AG04449 (cell line): Measurements from ENCODE around the gene IFRD2.

Experiments
- CTCF ChIA-PET: fragments of 350-600 bp; formaldehyde crosslinking; extraction: SDS; loops from one replicate; lab custom pipeline; 2021; ENCODE audit warnings: antibody characterized with exemption; lab: Yijun Ruan, JAX
- POLR2A ChIA-PET: fragments of 400-600, 350-600 bp; formaldehyde crosslinking; extraction: SDS; loops from one replicate; lab custom pipeline; 2020; ENCODE audit warnings: antibody characterized with exemption, inconsistent platforms; lab: Yijun Ruan, JAX
- DNase-seq: peaks from one replicate; pipeline ENCODE4 v3.0.0-alpha.2; 2010; ENCODE audit warnings: low read depth, low spot score
- H3K4me3 ChIP-seq: 2 replicates; pipeline ENCODE4 v1.5.1; 2011; ENCODE audit warnings: low read depth, mild to moderate bottlenecking, control low read depth, low read length
- CTCF ChIP-seq: IDR thresholded peaks from one replicate; pipeline ENCODE4 v1.5.1; 2011; ENCODE audit warnings: mild to moderate bottlenecking, moderate library complexity, low read length, control low read depth, inconsistent platforms; ENCODE audit not compliant: insufficient read depth; ENCODE audit errors: missing control alignments

Gene IFRD2

DNA sequence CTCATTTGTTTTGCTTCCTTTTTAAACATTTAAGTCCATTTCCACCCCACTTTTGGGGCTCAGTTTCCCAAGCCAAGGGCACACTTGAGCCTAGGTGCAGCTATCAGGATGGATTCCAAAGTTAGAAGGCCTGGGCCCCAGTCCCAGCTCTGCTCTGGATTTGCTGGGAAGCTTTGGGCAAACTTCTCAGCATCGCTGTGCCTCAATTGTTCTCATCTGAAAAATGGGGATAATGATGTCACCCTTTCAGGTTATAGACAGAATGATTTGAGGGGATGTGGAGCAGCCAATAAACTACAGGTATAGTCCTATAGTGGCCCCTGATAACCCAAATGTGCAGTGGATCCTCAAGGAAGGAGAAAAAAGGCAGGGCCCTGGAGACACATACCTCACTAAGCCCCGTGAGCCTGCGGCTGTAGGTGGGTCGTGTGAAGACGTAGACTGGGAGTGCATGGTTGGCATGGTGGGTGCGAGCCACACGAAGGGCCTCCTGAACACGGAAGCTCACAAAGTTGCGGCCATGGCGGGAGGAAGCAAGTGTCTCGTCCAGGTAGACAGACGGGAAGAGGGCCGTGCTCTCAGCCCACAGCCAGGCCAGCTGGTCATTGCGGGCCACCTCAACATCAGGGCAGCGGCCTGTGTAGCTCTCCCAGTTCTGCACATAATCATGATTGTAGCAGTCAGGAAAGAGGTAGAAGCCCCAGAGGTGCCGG lies 27.1 kb upstream of the IFRD2 start:
- no peak overlapping the region for H3K4me3 ChIP-seq
- POLR2A ChIA-PET, result no interaction called here
- CTCF ChIA-PET, result interaction anchor here (0.9 to 3.5 kb wide), 3 partner anchors 20 to 156 kb away, joined by 3 to 11 read pairs (median 7); partner anchors contain the start of genes HYAL3 and NAA80
- TF ChIP-seq CTCF, result no peak
- DNase-seq, result no peak

DNA sequence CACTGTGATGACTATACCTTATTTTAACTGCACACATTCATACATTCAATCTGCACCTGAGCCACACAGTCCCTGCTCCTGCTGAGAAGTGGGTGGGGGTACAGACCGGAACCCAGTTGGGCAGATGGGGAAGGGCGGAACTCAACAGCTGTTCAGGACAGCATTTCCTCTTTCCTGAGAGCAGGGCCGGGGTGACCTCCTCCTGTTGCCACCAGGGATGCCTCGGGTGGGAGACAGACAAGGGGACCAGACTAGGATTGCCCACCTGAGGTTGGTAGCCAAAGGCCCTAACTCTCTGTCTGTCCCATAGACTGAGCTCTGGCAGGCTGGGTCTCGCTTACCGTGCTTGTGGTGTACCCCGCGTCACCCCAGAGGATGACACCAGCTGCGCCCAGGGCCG lies 26.4 kb upstream of the IFRD2 start:
- no peak for TF ChIP-seq CTCF
- ChIA-PET POLR2A (no interaction called here), CTCF (interaction anchor here (2.1 to 3.5 kb wide), 2 partner anchors 19 to 125 kb away, joined by 7 to 11 read pairs; partner anchors contain the start of genes HYAL3 and NAA80)
- H3K4me3 ChIP-seq, result no peak overlapping the region
- DNase-seq, result no peak

DNA sequence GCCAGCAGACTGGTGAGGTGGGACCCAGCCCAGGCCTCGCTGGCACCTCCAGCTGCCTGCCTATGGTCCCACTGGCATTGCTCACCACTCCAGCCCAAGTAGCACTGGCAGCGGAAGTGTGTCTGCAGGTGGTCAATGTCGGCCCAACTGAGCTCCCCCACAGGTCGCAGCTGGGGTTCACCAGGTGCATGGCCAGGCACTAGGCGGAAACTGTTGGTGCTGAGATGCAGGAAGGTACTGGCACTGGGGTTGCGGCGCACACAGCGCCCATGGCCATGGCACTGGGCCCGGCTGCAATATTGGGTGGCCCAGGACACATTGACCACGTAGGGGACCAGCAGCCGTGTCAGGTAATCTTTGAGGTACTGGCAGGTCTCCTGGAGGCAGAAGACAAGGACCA lies 25.9 kb upstream of the IFRD2 start:
- POLR2A ChIA-PET, result interaction anchor here (0.7 to 1.2 kb wide), 2 partner anchors 9 to 19 kb away, joined by 4 to 6 read pairs; partner anchors contain the start of genes HYAL3 and NAA80
- no peak overlapping the region for H3K4me3 ChIP-seq
- no peak for DNase-seq
- no peak for TF ChIP-seq CTCF
- CTCF ChIA-PET, result interaction anchor here (2.1 to 3.5 kb wide), 2 partner anchors 19 to 124 kb away, joined by 7 to 11 read pairs; partner anchors contain the start of genes HYAL3 and NAA80

DNA sequence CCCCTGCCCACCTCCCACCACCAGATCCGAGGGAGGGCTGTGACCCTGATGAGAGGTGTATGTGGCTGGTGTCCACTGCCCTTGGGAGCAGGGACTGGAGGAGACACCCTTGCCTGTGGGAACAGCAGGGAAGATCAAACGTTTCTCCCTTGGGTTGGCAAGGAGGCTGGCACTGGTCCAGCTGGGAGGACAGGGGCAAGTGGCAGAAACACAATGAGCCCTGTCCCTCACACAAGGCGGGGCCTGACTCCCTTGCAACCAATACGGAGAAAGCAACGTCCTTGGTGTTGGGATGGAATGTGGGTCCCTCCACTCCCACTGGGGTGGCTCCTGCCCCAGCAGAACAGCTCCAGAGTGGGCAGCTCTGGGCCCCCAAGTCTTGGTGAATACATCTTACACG lies 25.1 kb upstream of the IFRD2 start:
- TF ChIP-seq CTCF, result no peak
- ChIA-PET CTCF (interaction anchor here (1.0 to 3.5 kb wide), 3 partner anchors 18 to 123 kb away, joined by 3 to 11 read pairs (median 7); partner anchors contain the start of genes HYAL3 and NAA80), POLR2A (interaction anchor here (0.7 to 1.2 kb wide), 2 partner anchors 10 to 18 kb away, joined by 4 to 6 read pairs; partner anchors contain the start of genes HYAL3 and NAA80)
- no peak overlapping the region for H3K4me3 ChIP-seq
- DNase-seq, result no peak

DNA sequence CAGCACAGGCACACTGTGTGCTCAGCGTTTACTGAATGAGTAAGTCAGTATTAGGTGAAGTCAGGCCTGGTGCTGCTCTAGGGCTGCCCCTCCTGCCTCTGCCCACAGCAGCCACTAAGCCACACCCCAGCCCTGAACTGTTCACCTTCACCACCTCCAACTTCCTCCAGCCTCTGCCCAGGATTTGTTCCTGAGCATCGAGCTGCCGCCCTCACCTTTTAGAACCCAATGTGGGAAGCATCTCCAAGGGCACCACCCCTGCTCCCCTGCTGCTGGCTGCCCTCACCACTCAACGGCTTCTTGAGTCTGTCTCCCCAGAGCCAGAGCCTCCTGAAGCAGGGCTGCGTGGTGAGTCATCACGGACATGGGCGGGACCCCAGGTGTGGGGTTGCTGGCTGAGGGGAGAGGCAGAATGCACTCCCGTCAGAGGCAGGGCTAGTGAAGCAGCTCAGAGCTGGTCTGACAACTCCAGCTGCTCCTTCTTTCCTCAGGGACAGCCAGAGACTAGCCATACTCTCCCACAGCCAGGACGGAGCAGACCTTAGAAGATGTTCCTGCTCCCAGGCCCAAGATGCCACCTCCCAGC lies 24.5 kb upstream of the IFRD2 start:
- ChIA-PET CTCF (interaction anchor here (1.0 to 2.1 kb wide), 2 partner anchors 42 to 123 kb away, joined by 3 to 7 read pairs; no protein-coding TSS in a partner anchor), POLR2A (interaction anchor here (1.2 kb wide), 1 partner anchor 18 kb away, joined by 6 read pairs; the partner anchor contains the start of genes HYAL3 and NAA80)
- TF ChIP-seq CTCF, result no peak
- no peak for DNase-seq
- no peak overlapping the region for H3K4me3 ChIP-seq
